RWPE1 (cell line): ENCODE measurements around the gene UQCRC2.
"Not testable (repeated sequence)": the region's sequence is repeated elsewhere in the genome, so short reads cannot be mapped to it uniquely, and the experiment has no call there.

ENCODE experiments used
- CTCF ChIA-PET: fragments of 350-600 bp; sonication (Branson Sonifier 250); formaldehyde crosslinking; extraction: SDS; loops from one replicate; lab custom pipeline; 2021; lab: Yijun Ruan, JAX
- POLR2A ChIA-PET: fragments of 400-600 bp; formaldehyde crosslinking; extraction: SDS; loops from one replicate; lab custom pipeline; 2020; ENCODE audit warnings: antibody characterized with exemption; ENCODE audit not compliant: low non-redundant PET; lab: Yijun Ruan, JAX
- DNase-seq: peaks from one replicate; pipeline ENCODE4 v3.0.0; 2012; ENCODE audit warnings: low spot score
- H3K27ac ChIP-seq: fragments of 450-650 bp; 2 replicates; pipeline ENCODE4 v1.5.1; 2017
- CTCF ChIP-seq: fragments of 450-650 bp; conservative IDR thresholded peaks from 2 replicates; pipeline ENCODE4 v1.5.1; 2017; ENCODE audit warnings: low read depth, mild to moderate bottlenecking

The UQCRC2 gene

GRCh38 chr16:21952793-21953540 is at the start of gene UQCRC2:
UQCRC2 (plus strand) TSS chr16:21953361; CDS start chr16:21953424, 63 bp downstream.
- POLR2A ChIA-PET: no interaction called here
- no peak for TF ChIP-seq CTCF
- CTCF ChIA-PET: interaction anchor here (0.6 to 1.4 kb wide), 4 partner anchors 125 to 345 kb away, joined by 3 to 7 read pairs (median 4); no protein-coding TSS in a partner anchor
- peak within 1 kb of the TSS; percentile 87 for H3K27ac ChIP-seq
- DNase-seq: peak; percentile 96

- H3K27ac ChIP-seq, CTCF ChIA-PET, DNase-seq, POLR2A ChIA-PET: not testable (repeated sequence)
Observed at GRCh38 chr16:21932650-21933049, 20.5 kb upstream of the UQCRC2 start.

DNA sequence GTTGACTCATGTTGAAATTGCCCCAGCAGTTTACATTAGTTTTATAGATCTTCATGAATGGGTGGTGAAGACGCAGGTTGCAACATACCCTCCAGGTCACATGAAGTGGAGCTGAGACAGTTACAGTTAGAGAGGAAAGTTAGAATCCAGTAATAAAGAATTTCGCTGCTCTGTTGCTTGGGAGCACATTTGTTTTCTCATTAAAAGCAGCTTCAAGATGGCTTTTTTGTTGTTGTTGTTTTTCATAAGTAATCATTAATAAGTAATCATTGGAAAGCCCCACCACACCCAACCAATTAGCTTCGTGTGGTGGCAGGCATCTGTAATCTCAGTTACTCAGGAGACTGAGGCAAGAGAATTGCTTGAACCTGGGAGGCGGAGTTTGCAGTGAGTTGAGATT is 19.8 kb upstream of the UQCRC2 start:
- DNase-seq, POLR2A ChIA-PET, CTCF ChIA-PET, H3K27ac ChIP-seq: not testable (repeated sequence)

DNA sequence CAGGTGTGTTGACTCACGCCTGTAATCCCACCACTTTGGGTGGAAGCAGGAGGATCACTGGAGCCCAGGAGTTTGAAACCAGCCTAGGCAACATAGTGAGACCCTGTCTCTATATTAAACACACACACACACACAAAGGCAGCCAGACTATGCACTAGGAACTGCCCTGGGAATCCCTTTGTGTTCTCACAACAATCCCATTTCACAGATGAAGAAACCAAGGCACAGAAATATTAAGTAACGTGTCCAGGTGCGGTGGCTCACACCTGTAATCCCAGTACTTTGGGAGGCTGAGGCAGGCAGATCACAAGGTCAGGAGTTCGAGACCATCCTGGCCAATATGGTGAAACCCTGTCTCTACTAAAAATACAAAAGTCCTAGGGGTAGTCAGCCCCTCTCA is 19.4 kb upstream of the UQCRC2 start:
- H3K27ac ChIP-seq, DNase-seq, POLR2A ChIA-PET, CTCF ChIA-PET: not testable (repeated sequence)

DNA sequence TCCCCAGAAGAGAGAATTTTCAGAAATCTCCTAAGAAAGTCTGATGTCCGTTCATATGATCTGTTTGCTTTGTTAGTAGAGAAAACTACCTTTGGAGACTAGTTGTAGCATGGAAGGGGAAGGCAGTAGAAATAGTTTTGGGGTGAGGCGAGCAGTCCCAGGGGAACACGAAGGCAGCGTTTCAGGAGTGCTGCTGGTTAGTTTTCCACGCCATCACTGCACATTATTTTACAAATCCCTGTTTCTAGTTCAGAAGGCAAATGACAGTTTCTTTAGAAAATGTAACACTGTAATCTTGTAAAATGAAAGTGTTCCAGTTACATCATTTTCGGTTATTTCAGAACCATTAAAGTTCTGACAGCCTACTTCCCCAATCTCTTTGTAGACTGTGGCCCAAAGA is 16.9 kb upstream of the UQCRC2 start:
- H3K27ac ChIP-seq, CTCF ChIA-PET, DNase-seq: not testable (repeated sequence)
- POLR2A ChIA-PET: interaction anchor here (0.7 kb wide), 1 partner anchor 116 kb away, joined by 4 read pairs; no protein-coding TSS in a partner anchor

DNA sequence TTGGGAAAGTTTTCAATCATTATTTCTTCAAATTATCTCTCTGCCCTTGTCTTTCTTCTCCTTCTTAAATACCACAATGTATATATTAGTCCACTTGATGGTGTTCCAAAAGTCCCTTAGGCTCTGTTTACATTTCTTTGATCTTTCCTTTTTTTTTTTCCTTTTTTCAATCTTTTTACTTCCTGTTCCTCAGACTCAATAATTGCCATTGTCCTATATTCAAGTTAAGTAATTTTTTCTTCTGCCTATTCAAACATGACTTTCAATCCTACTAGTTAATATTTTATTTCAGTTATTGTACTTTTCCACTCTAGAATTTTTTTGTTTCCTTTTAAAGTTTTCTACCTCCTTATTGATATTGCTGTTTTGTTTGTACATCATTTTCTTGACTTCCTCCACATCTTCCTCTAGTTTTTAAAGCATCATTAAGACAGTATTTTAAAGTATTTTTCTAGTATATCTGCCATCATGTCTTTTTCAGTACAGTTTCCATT is 15.8 kb upstream of the UQCRC2 start:
- no peak for TF ChIP-seq CTCF
- no peak overlapping the region for H3K27ac ChIP-seq
- ChIA-PET CTCF (no interaction called here), POLR2A (no interaction called here)
- DNase-seq: no peak

DNA sequence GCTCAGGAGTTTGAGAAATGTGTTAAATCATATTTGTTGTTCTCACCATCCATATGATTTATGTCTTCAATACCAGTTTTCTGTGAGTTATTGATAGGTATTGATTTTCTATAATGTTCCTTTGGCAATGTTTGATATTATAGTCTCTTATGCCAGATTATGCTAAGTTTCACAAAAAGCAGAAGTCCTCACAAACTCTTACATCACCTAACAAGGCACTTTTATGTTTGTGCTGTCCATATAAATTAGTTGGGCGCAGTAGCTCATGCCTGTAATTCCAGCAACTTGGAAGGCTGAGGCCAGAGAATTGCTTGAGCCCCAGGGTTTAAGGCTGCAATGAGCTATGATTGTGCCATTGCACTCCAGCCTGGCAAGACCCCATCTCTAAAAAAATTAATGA is 12.6 kb upstream of the UQCRC2 start:
- DNase-seq: no peak
- POLR2A ChIA-PET: no interaction called here
- H3K27ac ChIP-seq: no peak overlapping the region
- no peak for TF ChIP-seq CTCF
- CTCF ChIA-PET: no interaction called here

- DNase-seq: no peak
- no peak overlapping the region for H3K27ac ChIP-seq
- CTCF ChIA-PET: interaction anchor here (1.0 kb wide), 1 partner anchor 134 kb away, joined by 3 read pairs; no protein-coding TSS in a partner anchor
- TF ChIP-seq CTCF: no peak
- POLR2A ChIA-PET: no interaction called here
Observed at GRCh38 chr16:21943571-21943970, 9.6 kb upstream of the UQCRC2 start.
